ENCODE data around the gene CDKN1C.

CDKN1C gene

GRCh38 chr11:2867142-2867541, 18.4 kb downstream of the CDKN1C start:
- DNase-seq = no peak

DNA sequence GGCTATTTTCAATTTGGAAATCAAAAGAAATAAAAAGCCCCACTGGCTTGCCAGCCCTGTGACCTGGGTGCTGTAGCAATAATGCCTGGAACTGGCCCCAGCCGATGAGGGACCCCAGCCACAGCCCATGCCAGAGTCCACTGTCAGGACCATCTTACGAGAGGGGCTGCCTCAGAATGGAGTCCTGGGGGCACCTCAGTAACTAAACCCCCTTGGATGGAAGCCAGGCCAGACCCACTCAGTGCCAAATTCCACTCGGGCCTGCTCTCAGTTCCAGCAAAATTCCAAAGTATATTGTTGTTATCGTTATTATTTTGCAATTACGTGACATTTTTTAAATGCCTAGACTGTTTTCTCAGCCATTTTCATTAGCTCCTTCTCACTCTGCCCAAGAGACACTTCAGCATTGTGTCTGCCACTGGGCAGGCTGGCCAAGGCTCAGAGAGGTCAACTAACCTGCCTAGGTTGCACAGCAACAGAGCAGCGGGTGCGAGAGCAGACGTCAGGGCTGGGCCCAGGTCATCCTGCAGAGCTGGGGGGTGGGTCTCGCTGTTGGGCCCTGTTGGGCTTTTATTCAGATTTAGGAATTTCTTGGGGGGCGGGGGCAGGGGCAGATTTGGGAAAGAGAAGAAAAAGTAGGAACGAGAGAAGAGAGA, 19.5 kb downstream of the CDKN1C start:
- DNase-seq = no peak

DNA sequence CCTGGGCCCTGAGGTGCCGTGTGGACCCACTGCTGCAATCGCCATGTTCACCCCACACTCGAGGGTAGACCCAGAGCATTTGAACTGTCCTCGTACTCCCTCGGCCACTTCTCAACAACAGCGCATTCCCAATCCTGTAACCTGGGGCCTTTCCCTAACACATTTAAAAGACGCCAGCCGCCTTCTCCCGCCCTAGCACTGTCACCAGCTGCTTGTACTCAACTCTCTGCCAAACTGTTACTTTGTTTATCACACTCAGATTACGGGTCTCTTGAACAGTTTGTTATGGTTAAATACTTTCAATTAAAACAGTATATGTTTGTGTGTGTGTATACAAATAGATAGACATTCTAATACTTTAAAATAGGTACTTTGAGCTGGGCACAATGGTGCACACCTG, 20.7 kb downstream of the CDKN1C start:
- DNase-seq = no peak

DNA sequence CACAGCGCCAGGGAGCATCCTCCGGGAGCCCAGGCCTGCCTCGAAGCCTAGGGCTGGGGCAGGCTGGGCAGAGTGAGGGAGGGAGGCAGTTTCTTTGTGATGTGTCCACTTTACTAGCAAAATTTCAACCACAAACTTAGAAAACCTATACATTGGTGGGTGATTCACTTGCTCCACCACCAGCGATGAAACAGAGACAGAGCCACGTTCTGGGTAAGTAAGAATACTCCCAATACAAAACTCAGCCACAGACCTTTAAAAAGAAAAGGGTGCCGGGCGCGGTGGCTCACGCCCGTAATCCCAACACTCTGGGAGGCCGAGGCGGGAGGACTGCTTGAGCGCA, 22.3 kb downstream of the CDKN1C start:
- no peak for DNase-seq

GRCh38 chr11:2862395-2863275, 22.9 kb downstream of the CDKN1C start:
- DNase-seq = no peak

GRCh38 chr11:2860636-2861035, 24.9 kb downstream of the CDKN1C start:
- no peak for DNase-seq

GRCh38 chr11:2859699-2860037, 25.9 kb downstream of the CDKN1C start:
- DNase-seq = no peak

- no peak for DNase-seq
Measured at GRCh38 chr11:2858995-2859698, 26.4 kb downstream of the CDKN1C start.

DNA sequence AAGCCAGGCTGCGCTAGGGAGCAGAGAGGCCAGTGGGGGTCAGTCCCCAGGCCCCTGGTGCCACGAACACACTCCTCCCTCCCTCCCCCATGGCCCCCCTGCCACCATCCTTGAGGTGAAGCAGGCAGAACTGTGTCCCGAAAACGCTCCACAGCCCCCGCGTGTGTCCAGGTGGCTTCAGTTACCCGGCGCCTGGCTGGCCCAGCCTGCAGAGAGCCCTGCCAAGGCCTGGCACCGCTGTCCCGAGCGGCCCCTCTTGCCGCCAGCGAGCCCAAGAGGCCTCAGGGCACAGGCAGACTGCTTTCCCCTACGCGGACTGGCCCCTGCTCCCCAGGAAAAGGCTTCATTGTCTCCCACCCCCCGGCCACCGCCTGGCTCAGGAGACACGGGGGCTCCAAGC, 27.7 kb downstream of the CDKN1C start:
- no peak for DNase-seq

DNA sequence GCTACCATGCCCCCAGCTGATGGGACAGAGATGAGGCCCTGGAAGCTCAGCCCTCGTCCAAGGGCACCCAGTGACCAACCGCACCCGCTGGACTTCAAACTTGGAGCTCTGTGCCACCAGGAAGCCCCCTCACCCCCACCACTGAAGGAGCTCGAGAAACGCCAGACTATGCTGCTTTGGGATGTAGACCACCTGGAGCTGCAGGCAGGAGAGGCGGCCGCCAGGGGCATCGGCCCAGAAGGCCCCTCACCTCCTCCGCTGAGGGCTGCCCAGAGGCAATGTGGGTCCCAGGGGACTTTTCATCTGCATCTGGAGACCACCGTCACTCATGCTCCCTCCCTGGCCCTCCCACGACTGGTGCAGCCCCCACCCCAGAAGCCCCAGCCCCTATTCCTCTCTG, 28.3 kb downstream of the CDKN1C start:
- no peak for DNase-seq

DNA sequence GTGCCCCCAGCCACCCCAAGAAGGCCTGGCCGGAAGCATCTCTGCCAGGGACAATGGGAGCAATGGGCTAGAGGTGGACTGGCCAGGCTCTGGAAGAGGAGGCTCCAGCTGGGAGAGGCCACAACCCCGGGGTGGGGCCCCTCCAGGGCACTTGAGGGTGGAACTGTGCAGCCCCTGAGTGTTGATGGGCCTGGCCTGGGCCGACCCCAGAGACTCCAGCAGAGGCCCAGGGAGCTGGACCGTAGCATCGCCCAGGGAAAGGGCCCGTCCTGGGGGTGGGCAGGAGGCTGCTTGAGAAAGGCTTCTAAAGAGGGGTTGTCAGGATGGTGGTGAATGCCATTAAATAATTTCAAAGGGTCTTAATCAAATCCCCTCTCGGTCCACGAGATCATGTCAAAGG, 30.4 kb downstream of the CDKN1C start:
- DNase-seq = no peak

DNA sequence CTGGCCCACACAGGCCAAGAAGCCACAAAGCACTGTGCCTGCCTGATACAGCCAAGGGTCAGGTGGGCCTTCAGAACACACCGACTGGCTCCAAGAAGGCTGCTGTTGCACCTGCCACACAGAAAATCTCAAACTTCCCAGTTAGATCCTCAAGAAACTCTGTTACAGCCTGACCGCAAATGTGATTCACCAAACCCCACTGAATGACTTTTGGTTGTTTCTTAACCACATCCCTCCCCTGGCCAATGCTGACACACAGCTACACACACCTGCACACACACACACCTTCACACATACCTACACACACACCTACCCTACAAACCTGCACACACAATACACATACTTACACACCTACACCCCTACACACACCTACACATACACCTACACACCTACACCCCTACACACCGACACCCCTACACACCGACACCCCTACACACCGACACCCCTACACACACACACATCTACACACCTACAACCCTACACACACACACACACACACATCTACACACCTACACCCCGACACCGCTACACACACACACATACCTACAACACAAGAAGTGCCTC, 31.5 kb downstream of the CDKN1C start:
- DNase-seq = no peak

DNA sequence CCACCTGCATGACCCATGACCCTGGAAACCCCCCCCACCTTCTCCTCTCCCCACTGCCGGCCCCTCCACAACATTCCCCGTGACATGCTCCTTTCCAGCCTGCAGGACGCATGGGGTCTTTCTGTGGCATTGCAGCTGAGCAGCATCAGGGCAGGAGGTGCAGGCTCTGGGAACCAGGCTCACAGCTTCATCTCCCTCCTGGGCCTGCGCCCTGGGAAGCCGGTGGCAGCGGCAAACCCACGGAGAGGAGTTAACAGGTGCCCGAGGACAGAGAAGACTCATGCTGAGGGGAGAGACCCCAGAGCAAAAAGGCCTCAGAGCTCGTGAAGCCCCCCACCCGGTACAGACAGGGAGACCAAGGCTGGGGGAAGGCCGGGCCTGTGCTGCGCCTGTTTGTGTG, 32.2 kb downstream of the CDKN1C start:
- DNase-seq = no peak

DNA sequence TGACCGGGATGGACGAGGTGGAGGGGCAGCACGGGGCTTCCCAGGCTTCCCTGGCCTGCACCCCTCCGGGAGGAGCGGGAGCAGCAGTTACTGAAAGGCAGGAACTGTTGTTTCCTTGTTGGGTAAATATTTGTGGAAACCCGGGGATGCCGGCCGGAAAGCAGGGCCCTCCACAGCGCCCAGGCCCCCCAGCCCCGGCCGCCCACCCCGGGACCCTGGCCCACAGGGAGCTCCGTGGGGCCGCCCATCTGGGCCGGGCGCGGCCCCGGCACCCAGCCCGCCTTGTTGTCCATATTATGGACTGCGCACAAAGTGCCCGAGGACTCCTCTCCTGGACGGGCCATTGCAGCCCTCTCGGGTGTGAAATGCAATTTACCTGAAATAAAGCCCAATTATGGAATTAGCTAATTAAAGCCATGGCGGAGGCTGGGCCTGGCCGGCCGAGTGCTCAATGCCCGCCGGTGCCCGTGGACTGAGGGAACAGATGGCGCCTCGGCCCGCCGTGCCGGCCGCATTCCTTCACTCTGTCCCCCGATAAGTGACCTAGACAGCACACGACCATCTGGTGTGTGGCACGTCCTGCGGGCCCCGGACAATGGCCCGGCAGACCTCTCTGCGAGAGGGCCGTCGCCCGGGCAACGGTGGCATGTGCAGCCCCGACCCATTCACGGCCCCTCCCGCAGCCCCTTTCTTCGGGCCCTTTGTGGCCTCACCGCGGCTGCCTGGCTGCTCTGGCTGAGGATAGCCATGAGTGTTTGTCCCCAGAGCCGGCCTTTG, 35.4 kb downstream of the CDKN1C start:
- DNase-seq = no peak

- DNase-seq = no peak
Measured at GRCh38 chr11:2848497-2848896, 37.1 kb downstream of the CDKN1C start.

GRCh38 chr11:2847561-2847960, 38.0 kb downstream of the CDKN1C start:
- DNase-seq = no peak

DNA sequence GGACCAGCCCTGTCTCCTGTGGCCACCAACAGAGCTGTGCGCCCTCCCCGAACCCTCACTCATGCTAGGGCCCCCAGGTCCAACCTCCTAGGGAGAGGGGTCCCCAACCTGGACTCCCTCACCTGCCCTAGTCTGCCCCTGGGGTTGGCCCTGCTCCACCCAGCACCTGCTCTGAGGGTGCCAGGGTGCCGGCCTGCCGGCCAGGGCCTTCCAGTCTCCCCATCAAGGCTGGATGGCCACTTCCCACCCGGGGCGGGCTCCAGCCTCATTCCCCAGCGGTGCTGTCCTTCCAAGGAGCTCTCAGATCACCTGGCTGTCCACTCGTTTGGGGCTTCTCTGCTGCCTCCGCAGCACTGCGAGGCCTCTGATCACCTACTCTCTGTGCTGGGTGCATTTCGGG, 39.1 kb downstream of the CDKN1C start:
- no peak for DNase-seq

GRCh38 chr11:2846056-2846455, 39.5 kb downstream of the CDKN1C start:
- DNase-seq = no peak

- DNase-seq = no peak
Measured at GRCh38 chr11:2844996-2845395, 40.6 kb downstream of the CDKN1C start.

DNA sequence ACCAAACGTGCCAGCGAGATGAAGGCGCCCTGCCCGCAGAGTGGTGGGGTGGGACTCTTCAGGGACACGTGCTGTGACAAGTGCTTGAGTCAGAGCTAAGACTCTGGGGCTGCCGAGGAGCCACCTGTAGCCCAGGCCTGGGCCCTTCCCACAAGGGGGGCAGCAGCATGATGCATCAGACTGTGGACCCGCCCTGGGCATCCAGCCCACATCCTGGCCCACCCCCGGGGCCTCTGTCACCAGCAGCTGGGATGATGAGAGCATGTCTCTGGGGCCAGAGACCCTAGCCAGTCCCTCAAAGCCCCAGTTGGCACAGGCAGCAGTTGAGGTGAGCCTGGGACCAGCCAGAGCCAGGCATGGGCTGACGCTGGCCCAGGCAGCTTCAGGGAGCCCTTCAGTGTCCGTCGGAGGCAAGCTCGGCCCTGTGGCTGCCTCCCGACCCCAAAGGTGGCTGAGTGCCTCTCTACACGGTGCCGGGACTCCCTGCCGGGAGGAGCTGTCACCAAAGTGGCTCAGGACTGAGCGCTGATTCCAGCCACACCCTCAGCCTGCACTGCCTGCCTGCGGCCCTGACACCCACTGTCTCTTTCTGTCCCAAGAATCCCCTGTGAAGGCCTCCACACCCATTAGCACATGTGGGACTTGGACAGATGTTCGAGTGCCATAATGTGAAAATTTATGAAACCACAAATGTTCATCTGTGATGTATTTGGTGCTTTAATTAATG, 41.3 kb downstream of the CDKN1C start:
- DNase-seq = no peak

GRCh38 chr11:2843551-2843950, 42.0 kb downstream of the CDKN1C start:
- DNase-seq = no peak

GRCh38 chr11:2842876-2843275, 42.7 kb downstream of the CDKN1C start:
- no peak for DNase-seq
